ENCODE results near the gene MAP3K14. TPM values are rescaled to one million over a fixed set of nuclear protein-coding genes. Genes with fewer than 3 reads are reported as not detected.

MAP3K14 gene
- total RNA-seq, 3 donors from 2014 or later: 16.6 to 27.9 (median 18.0) TPM

- ATAC-seq: no peak
- TF ChIP-seq CTCF (IDR thresholded peaks at IDR 0.05): no peak
- no peak for DNase-seq
- no peaks in the 10 kb centered on the region for H3K9me3 ChIP-seq
- H3K4me1 ChIP-seq (ENCODE audit: low read depth): peaks cover 44% of the 10 kb centered on the region
- intact Hi-C loops (cut with DNase I, micrococcal nuclease): loop anchor here in 1 of 2 donors (10.0 kb wide), 1 partner anchor 63 kb away; no protein-coding TSS in a partner anchor
- no peak overlapping the region for H3K4me3 ChIP-seq
- H3K36me3 ChIP-seq (ENCODE audit: low read depth): peaks cover 3% of the 10 kb centered on the region
Observed at GRCh38 chr17:45322168-45322567, 5.3 kb upstream of the MAP3K14 start.

GRCh38 chr17:45320931-45321461 is 4.2 kb upstream of the MAP3K14 start:
- intact Hi-C loops (cut with DNase I, micrococcal nuclease): loop anchor here in 1 of 2 donors (10.0 kb wide), 1 partner anchor 64 kb away; no protein-coding TSS in a partner anchor
- H3K36me3 ChIP-seq (ENCODE audit: low read depth): peaks cover 7% of the 10 kb centered on the region
- H3K9me3 ChIP-seq: no peaks in the 10 kb centered on the region
- TF ChIP-seq CTCF (IDR thresholded peaks at IDR 0.05): no peak
- DNase-seq (peak in 2 of 3 donors; percentile 46 to 60), ATAC-seq (peak; percentile 33)
- H3K4me3 ChIP-seq: no peak overlapping the region
- peaks cover 44% of the 10 kb centered on the region for H3K4me1 ChIP-seq (ENCODE audit: low read depth)

- H3K4me3 ChIP-seq: no peak overlapping the region
- intact Hi-C loops (cut with DNase I, micrococcal nuclease): loop anchor here in 1 of 2 donors (10.0 kb wide), 1 partner anchor 64 kb away; no protein-coding TSS in a partner anchor
- no peak for TF ChIP-seq CTCF (IDR thresholded peaks at IDR 0.05)
- H3K36me3 ChIP-seq (ENCODE audit: low read depth): peaks cover 7% of the 10 kb centered on the region
- no peak for DNase-seq
- ATAC-seq: no peak
- no peaks in the 10 kb centered on the region for H3K9me3 ChIP-seq
- H3K4me1 ChIP-seq (ENCODE audit: low read depth): peaks cover 46% of the 10 kb centered on the region
Observed at GRCh38 chr17:45320349-45320930, 3.6 kb upstream of the MAP3K14 start.

- Histone ChIP-seq H3K9me3 (no peaks in the 10 kb centered on the region), H3K36me3 (ENCODE audit: low read depth) (peaks cover 7% of the 10 kb centered on the region), H3K4me1 (ENCODE audit: low read depth) (peaks cover 58% of the 10 kb centered on the region), H3K4me3 (no peak overlapping the region)
- peak; percentile 2 for ATAC-seq
- intact Hi-C loops (cut with DNase I, micrococcal nuclease): loop anchor here in 1 of 2 donors (5.0 kb wide), 1 partner anchor 42 kb away; no protein-coding TSS in a partner anchor
- DNase-seq: no peak
- TF ChIP-seq CTCF (IDR thresholded peaks at IDR 0.05): no peak
Observed at GRCh38 chr17:45319239-45319703, 2.5 kb upstream of the MAP3K14 start.

- Histone ChIP-seq H3K9me3 (no peaks in the 10 kb centered on the region), H3K4me1 (ENCODE audit: low read depth) (peaks cover 63% of the 10 kb centered on the region), H3K4me3 (no peak overlapping the region), H3K36me3 (ENCODE audit: low read depth) (peaks cover 7% of the 10 kb centered on the region)
- no peak for TF ChIP-seq CTCF (IDR thresholded peaks at IDR 0.05)
- ATAC-seq (no peak), DNase-seq (peak in 1 of 3 donors; percentile 48)
- intact Hi-C loops (cut with DNase I, micrococcal nuclease): loop anchor here in 1 of 2 donors (5.0 kb wide), 1 partner anchor 41 kb away; no protein-coding TSS in a partner anchor
Observed at GRCh38 chr17:45318561-45319230, 1.9 kb upstream of the MAP3K14 start.
